HG02970 (cell line): ENCODE results near the gene PIR.

Experiments used
- ATAC-seq: cut with Tn5 transposase; IDR thresholded peaks from one replicate; pipeline ENCODE4 v1.9.1; 2021; ENCODE audit warnings: mild to moderate bottlenecking, moderate library complexity, moderate number of reproducible peaks; ENCODE audit not compliant: unreplicated experiment, low FRiP score

PIR gene

GRCh38 chrX:15359701-15360100 lies 133.4 kb downstream of the PIR start:
- no peak for ATAC-seq

DNA sequence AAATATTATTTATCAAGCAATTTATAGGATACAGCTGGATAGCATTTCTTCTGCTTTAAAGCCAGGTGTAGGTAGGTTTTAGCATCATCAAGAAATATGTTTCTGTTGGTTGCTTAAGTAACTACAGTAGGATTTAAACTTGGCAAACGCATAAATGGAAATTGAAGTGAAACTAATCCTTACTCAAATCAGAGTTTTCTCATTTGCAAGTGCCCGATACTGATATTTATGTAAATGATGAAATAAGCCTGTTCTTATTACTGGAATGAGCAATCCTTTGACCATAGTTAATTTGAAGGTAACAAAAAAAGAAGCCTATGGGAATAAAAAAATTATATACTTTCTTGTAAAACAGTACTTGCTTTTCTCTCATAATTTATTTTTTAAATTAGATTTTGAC lies 134.6 kb downstream of the PIR start:
- ATAC-seq: no peak

- ATAC-seq: no peak
These were observed 136.7 kb downstream of the PIR start for GRCh38 chrX:15356444-15356843.

DNA sequence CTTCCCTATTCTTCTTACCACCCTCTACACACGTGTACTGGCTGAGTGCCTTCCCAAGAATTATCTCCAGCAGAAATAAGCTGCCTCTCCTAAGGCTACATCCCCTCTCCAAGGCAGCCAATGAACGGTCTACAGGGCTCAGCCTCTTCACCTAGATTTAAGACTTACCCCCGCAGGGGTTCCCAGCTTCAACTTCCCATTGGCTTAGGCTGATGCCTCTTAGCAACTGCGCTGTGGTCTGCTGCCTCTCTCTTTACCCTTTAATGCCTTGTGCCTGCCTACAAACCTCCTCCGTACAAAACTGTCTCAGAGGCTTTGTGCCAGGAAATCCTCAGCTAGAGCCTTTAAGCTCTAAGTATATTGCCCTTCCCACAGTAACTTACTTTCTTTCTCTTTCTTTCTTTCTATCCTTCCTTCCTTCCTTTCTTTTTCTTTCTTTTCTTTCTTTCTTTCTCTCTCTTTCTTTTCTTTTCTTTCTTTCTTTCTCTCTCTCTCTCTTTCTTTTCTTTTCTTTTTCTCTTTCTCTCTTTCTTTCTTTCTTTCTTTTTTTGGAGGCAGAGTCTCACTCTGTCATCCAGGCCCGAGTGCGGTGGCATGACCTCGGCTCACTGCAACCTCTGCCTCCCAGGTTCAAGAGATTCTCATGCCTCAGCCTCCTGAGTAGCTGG lies 142.7 kb downstream of the PIR start:
- ATAC-seq: no peak

DNA sequence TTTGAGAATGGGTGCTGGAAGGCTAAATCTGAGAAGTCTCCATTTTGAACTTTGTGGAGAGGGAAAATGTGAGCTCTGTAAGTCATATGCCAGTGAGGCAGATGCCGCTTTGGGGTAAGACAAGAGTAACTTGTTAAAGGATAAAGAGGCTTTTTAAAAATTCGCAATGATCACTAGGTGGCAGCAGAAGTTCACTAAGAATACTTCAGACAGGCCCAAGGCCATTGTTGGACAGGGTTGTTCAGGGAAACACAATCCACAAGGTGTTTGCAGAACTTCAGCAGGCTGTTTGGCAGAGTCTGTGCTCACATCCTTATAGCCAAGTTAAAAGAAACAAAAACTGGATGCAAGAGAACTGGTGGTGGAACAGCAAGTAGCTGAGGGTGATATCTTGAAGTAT lies 144.1 kb downstream of the PIR start:
- no peak for ATAC-seq

DNA sequence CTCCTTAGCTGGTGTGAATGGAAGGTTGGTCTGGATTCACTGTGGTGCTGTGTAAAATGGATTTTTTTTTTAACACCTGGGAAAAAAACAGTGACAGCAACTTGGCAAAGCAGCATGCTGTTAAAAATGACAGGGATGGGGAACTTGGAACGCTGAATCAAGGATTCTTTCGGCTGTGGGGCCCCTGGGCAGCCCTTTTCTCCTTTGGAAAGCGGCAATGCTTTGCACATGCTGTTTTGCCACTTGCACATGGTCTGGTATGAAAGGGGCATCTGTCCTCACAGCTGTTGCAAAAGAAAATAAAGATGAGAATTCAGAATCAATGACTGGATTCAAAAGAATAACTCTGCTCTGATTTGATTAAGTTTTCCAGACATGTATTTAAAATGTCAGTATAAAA lies 147.2 kb downstream of the PIR start:
- no peak for ATAC-seq

DNA sequence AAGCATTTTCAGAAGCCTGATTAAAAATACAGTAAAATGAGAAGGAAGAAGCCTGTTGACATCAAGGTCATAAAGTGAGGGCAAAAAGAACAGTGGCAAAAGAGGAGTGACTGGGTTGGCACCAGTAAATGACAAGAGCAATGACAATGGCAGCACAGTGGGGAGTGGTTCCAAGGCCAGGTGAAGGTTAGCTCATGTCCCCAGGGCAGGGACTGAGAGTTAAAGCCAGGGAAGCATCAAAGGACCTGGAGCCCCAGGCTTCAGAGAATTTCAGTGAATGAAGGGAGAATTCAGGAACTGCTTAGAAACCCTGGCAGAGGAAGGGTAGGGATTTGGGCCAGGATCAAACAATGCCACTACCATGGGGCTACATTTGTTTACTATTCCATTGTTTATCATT lies 149.0 kb downstream of the PIR start:
- ATAC-seq: no peak

- no peak for ATAC-seq
These were observed 150.1 kb downstream of the PIR start for GRCh38 chrX:15343075-15343476.

- ATAC-seq: no peak
These were observed 152.3 kb downstream of the PIR start for GRCh38 chrX:15340867-15341266.

DNA sequence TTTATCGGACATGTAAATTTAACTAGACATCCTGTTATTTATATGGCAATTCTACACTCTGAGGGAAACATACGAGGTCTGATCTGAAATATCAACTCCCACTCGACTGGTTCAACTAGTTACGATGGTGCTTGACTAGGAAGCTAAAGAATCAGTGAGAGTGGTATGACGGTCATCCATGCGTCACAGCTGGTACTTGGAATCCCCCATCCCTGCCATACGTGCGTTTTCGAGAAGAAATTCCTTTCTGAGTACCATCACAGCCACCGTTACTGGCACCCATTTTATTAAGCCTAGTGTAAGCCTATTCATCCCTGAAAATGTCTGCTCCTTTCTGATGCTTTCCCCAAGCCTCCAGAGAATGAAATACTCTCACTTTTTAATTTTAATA lies 157.1 kb downstream of the PIR start:
- no peak for ATAC-seq

DNA sequence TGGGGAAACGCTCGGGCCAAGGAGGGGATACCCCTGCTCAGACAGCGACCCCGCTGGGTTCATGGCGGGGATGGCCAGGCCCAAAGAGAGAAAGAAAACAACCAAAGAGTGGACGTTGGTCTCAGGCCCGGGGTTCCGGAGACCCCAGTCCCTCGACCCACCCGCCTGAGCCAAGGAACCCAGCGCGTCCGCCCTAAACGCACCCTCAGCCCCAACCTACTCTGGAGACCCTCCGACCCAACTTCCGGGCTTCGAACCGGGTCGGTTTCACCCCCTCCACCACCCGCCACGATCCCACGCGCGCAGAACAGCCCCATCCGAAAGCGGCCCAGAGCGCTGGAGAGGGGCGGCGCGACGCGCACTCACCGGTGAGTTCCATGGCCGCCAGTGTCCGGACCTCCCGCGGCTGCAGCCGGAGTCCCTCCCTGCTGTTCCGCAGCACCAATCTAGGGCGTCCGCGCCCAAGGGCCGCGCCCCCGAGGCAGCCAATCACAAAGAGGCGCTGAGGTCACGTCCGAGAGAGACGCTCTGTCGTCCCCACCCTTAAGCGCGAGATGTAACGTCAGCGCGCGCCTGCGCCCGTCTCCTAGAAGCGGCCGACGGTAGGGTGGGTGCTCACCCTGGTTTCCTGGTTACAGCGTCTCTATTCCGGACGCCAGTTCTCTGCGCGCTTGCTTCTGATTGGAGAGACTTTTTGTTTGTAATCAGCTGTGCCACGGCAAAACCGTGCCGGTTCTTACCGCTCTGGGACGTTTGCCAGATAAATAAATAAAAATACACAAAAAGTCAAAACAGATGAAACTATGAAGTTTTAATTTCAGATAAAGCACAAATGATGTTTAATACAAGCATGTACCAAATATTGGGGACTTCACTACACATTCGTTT lies 157.8 kb downstream of the PIR start, which contains the start of gene PIGA:
PIGA (minus strand) TSS at position 389 of the 888 bp plus-strand sequence. CDS start 3,593 bp downstream, outside the sequence.
- peak; percentile 97 for ATAC-seq
